Measurements from ENCODE around the gene NKAIN4. TPM values are rescaled to one million over a fixed set of nuclear protein-coding genes. Genes with fewer than 3 reads are reported as not detected.

Gene NKAIN4
- total RNA-seq, 1 donor from 2014 or later, result 44.0 TPM

GRCh38 chr20:63204362-63204761 is 49.9 kb downstream of the NKAIN4 start:
- no peak for DNase-seq (ENCODE audit: low read depth, low spot score)
- peaks cover 6% of the 10 kb centered on the region for H3K36me3 Mint-ChIP-seq (ENCODE audit: low read depth)
- H3K27ac Mint-ChIP-seq (ENCODE audit: unreplicated experiment), result no peak overlapping the region
- no peak for TF ChIP-seq CTCF (conservative IDR thresholded peaks at IDR 0.05)
- H3K4me3 Mint-ChIP-seq, result no peak overlapping the region
- no peaks in the 10 kb centered on the region for H3K27me3 Mint-ChIP-seq (ENCODE audit: low read depth)
- H3K9me3 Mint-ChIP-seq, result no peaks in the 10 kb centered on the region
- no peaks in the 10 kb centered on the region for H3K4me1 Mint-ChIP-seq

- TF ChIP-seq CTCF (conservative IDR thresholded peaks at IDR 0.05), result no peak
- no peaks in the 10 kb centered on the region for H3K9me3 Mint-ChIP-seq
- peaks cover 8% of the 10 kb centered on the region for H3K36me3 Mint-ChIP-seq (ENCODE audit: low read depth)
- H3K4me1 Mint-ChIP-seq, result peaks cover 9% of the 10 kb centered on the region
- no peak overlapping the region for H3K4me3 Mint-ChIP-seq
- DNase-seq (ENCODE audit: low read depth, low spot score), result no peak
- H3K27me3 Mint-ChIP-seq (ENCODE audit: low read depth), result no peaks in the 10 kb centered on the region
- H3K27ac Mint-ChIP-seq (ENCODE audit: unreplicated experiment), result no peak overlapping the region
These were observed 51.3 kb downstream of the NKAIN4 start for GRCh38 chr20:63202811-63203526.

- peaks cover 9% of the 10 kb centered on the region for H3K4me1 Mint-ChIP-seq
These were observed 52.2 kb downstream of the NKAIN4 start for GRCh38 chr20:63202021-63202420.

GRCh38 chr20:63198606-63199005 is 55.7 kb downstream of the NKAIN4 start:
- Mint-ChIP-seq H3K9me3 (no peaks in the 10 kb centered on the region), H3K4me3 (no peak overlapping the region), H3K36me3 (ENCODE audit: low read depth) (peaks cover 2% of the 10 kb centered on the region), H3K27me3 (ENCODE audit: low read depth) (no peaks in the 10 kb centered on the region), H3K4me1 (peaks cover 14% of the 10 kb centered on the region), H3K27ac (ENCODE audit: unreplicated experiment) (no peak overlapping the region)
- no peak for TF ChIP-seq CTCF (conservative IDR thresholded peaks at IDR 0.05)
- no peak for DNase-seq (ENCODE audit: low read depth, low spot score)

More at GRCh38 chr20:63202021-63202420, 52.2 kb downstream of the NKAIN4 start:
- H3K36me3 Mint-ChIP-seq (ENCODE audit: low read depth), result peaks cover 8% of the 10 kb centered on the region
- H3K27me3 Mint-ChIP-seq (ENCODE audit: low read depth), result no peaks in the 10 kb centered on the region
- H3K9me3 Mint-ChIP-seq, result no peaks in the 10 kb centered on the region
- no peak overlapping the region for H3K27ac Mint-ChIP-seq (ENCODE audit: unreplicated experiment)
- DNase-seq (ENCODE audit: low read depth, low spot score), result no peak
- TF ChIP-seq CTCF (conservative IDR thresholded peaks at IDR 0.05), result no peak
- no peak overlapping the region for H3K4me3 Mint-ChIP-seq

GRCh38 chr20:63196768-63197470 is 57.3 kb downstream of the NKAIN4 start:
- no peaks in the 10 kb centered on the region for H3K27me3 Mint-ChIP-seq (ENCODE audit: low read depth)
- H3K36me3 Mint-ChIP-seq (ENCODE audit: low read depth), result peaks cover 2% of the 10 kb centered on the region
- H3K9me3 Mint-ChIP-seq, result no peaks in the 10 kb centered on the region
- no peak for TF ChIP-seq CTCF (conservative IDR thresholded peaks at IDR 0.05)
- no peak overlapping the region for H3K27ac Mint-ChIP-seq (ENCODE audit: unreplicated experiment)
- H3K4me3 Mint-ChIP-seq, result no peak overlapping the region
- H3K4me1 Mint-ChIP-seq, result peaks cover 14% of the 10 kb centered on the region
- no peak for DNase-seq (ENCODE audit: low read depth, low spot score)

Measured in neural crest cell (in vitro differentiated cells).